Stimulated activated memory B cell treated with anti-CD40 and anti-IgM and Interleukin-4, amounts not matched to agents 10 μg/mL and 1 μg/mL and 100 μg/mL, for 72 hours (primary cell): ENCODE measurements around the gene SLC35F3.
"Not testable (repeated sequence)": the region's sequence is repeated elsewhere in the genome, so short reads cannot be mapped to it uniquely, and the experiment has no call there.

ENCODE experiments used
- ATAC-seq: fragments of 150-1000 bp; cut with Tn5 transposase; 2 replicates; pipeline ENCODE4 v1.10.0; 2021
- H3K27ac Mint-ChIP-seq: one replicate; pipeline ENCODE4 v1.8.0; 2022; ENCODE audit warnings: mild to moderate bottlenecking, mixed read lengths
- H3K27me3 Mint-ChIP-seq: one replicate; pipeline ENCODE4 v1.8.0; 2022; ENCODE audit warnings: mixed read lengths
- H3K36me3 Mint-ChIP-seq: one replicate; pipeline ENCODE4 v1.8.0; 2022; ENCODE audit warnings: mixed read lengths
- H3K4me1 Mint-ChIP-seq: one replicate; pipeline ENCODE4 v1.8.0; 2022; ENCODE audit warnings: mixed read lengths
- H3K4me3 Mint-ChIP-seq: one replicate; pipeline ENCODE4 v1.8.0; 2022; ENCODE audit warnings: mild to moderate bottlenecking, moderate library complexity, mixed read lengths
- H3K9me3 Mint-ChIP-seq: one replicate; pipeline ENCODE4 v1.8.0; 2022; ENCODE audit warnings: mixed read lengths

SLC35F3 gene

GRCh38 chr1:234169161-234169849, 264.8 kb downstream of the SLC35F3 start:
- H3K36me3 Mint-ChIP-seq, result no peaks in the 10 kb centered on the region
- no peak for ATAC-seq
- no peak overlapping the region for H3K4me3 Mint-ChIP-seq

GRCh38 chr1:234170067-234170466, 265.6 kb downstream of the SLC35F3 start:
- no peak overlapping the region for H3K4me3 Mint-ChIP-seq
- H3K4me1 Mint-ChIP-seq, result no peaks in the 10 kb centered on the region
- H3K36me3 Mint-ChIP-seq, result no peaks in the 10 kb centered on the region
- peaks cover 44% of the 10 kb centered on the region for H3K27me3 Mint-ChIP-seq
- H3K27ac Mint-ChIP-seq, result no peak overlapping the region
- ATAC-seq, result no peak
- no peaks in the 10 kb centered on the region for H3K9me3 Mint-ChIP-seq

More at GRCh38 chr1:234169161-234169849, 264.8 kb downstream of the SLC35F3 start:
- Mint-ChIP-seq H3K4me1 (peaks cover 3% of the 10 kb centered on the region), H3K27me3 (peaks cover 40% of the 10 kb centered on the region), H3K9me3 (no peaks in the 10 kb centered on the region), H3K27ac (no peak overlapping the region)

GRCh38 chr1:234170622-234171021, 266.1 kb downstream of the SLC35F3 start:
- no peaks in the 10 kb centered on the region for H3K9me3 Mint-ChIP-seq
- H3K27me3 Mint-ChIP-seq, result peaks cover 47% of the 10 kb centered on the region
- H3K27ac Mint-ChIP-seq, result no peak overlapping the region
- no peak overlapping the region for H3K4me3 Mint-ChIP-seq
- H3K4me1 Mint-ChIP-seq, result no peaks in the 10 kb centered on the region
- H3K36me3 Mint-ChIP-seq, result no peaks in the 10 kb centered on the region
- ATAC-seq, result no peak

- no peak for ATAC-seq
- Mint-ChIP-seq H3K27ac (no peak overlapping the region), H3K9me3 (peaks cover 6% of the 10 kb centered on the region), H3K36me3 (no peaks in the 10 kb centered on the region), H3K27me3 (peaks cover 57% of the 10 kb centered on the region), H3K4me3 (no peak overlapping the region), H3K4me1 (no peaks in the 10 kb centered on the region)
These were observed 269.5 kb downstream of the SLC35F3 start for GRCh38 chr1:234173968-234174367.

GRCh38 chr1:234175363-234175762, 270.9 kb downstream of the SLC35F3 start:
- Mint-ChIP-seq H3K36me3 (no peaks in the 10 kb centered on the region), H3K4me3 (no peak overlapping the region), H3K27me3 (peaks cover 48% of the 10 kb centered on the region), H3K4me1 (no peaks in the 10 kb centered on the region), H3K9me3 (peaks cover 6% of the 10 kb centered on the region), H3K27ac (no peak overlapping the region)
- no peak for ATAC-seq

- Mint-ChIP-seq H3K27ac (no peak overlapping the region), H3K36me3 (no peaks in the 10 kb centered on the region), H3K27me3 (peaks cover 43% of the 10 kb centered on the region), H3K4me3 (no peak overlapping the region), H3K4me1 (no peaks in the 10 kb centered on the region), H3K9me3 (peaks cover 6% of the 10 kb centered on the region)
- ATAC-seq, result no peak
These were observed 271.5 kb downstream of the SLC35F3 start for GRCh38 chr1:234176000-234176399.

- not testable (repeated sequence) for H3K36me3 Mint-ChIP-seq, H3K9me3 Mint-ChIP-seq, ATAC-seq, H3K4me3 Mint-ChIP-seq, H3K27ac Mint-ChIP-seq, H3K4me1 Mint-ChIP-seq
- H3K27me3 Mint-ChIP-seq, result peaks cover 43% of the 10 kb centered on the region
These were observed 272.4 kb downstream of the SLC35F3 start for GRCh38 chr1:234176847-234177246.

GRCh38 chr1:234185438-234185837, 281.0 kb downstream of the SLC35F3 start:
- H3K9me3 Mint-ChIP-seq, result peaks cover 9% of the 10 kb centered on the region
- no peak overlapping the region for H3K4me3 Mint-ChIP-seq
- no peaks in the 10 kb centered on the region for H3K4me1 Mint-ChIP-seq
- H3K36me3 Mint-ChIP-seq, result no peaks in the 10 kb centered on the region
- no peak overlapping the region for H3K27ac Mint-ChIP-seq
- peaks cover 63% of the 10 kb centered on the region for H3K27me3 Mint-ChIP-seq
- no peak for ATAC-seq

GRCh38 chr1:234186037-234186688, 281.7 kb downstream of the SLC35F3 start:
- Mint-ChIP-seq H3K36me3 (no peaks in the 10 kb centered on the region), H3K27me3 (peaks cover 68% of the 10 kb centered on the region), H3K27ac (no peak overlapping the region), H3K9me3 (peaks cover 12% of the 10 kb centered on the region), H3K4me1 (no peaks in the 10 kb centered on the region), H3K4me3 (no peak overlapping the region)
- no peak for ATAC-seq

- Mint-ChIP-seq H3K9me3 (peaks cover 22% of the 10 kb centered on the region), H3K36me3 (no peaks in the 10 kb centered on the region), H3K27me3 (peaks cover 64% of the 10 kb centered on the region), H3K4me3 (no peak overlapping the region), H3K4me1 (no peaks in the 10 kb centered on the region), H3K27ac (no peak overlapping the region)
- ATAC-seq, result no peak
These were observed 283.9 kb downstream of the SLC35F3 start for GRCh38 chr1:234188454-234188792.

GRCh38 chr1:234197839-234198238, 293.4 kb downstream of the SLC35F3 start:
- peaks cover 9% of the 10 kb centered on the region for H3K9me3 Mint-ChIP-seq
- no peaks in the 10 kb centered on the region for H3K4me1 Mint-ChIP-seq
- peaks cover 38% of the 10 kb centered on the region for H3K27me3 Mint-ChIP-seq
- no peaks in the 10 kb centered on the region for H3K36me3 Mint-ChIP-seq
- ATAC-seq, result no peak
- H3K27ac Mint-ChIP-seq, result no peak overlapping the region
- H3K4me3 Mint-ChIP-seq, result no peak overlapping the region

GRCh38 chr1:234199476-234200127, 295.1 kb downstream of the SLC35F3 start:
- Mint-ChIP-seq H3K9me3 (peaks cover 5% of the 10 kb centered on the region), H3K27ac (no peak overlapping the region), H3K4me3 (no peak overlapping the region), H3K4me1 (no peaks in the 10 kb centered on the region), H3K27me3 (peaks cover 38% of the 10 kb centered on the region), H3K36me3 (no peaks in the 10 kb centered on the region)
- ATAC-seq, result no peak

- no peaks in the 10 kb centered on the region for H3K36me3 Mint-ChIP-seq
- peaks cover 37% of the 10 kb centered on the region for H3K27me3 Mint-ChIP-seq
- no peak for ATAC-seq
- no peaks in the 10 kb centered on the region for H3K4me1 Mint-ChIP-seq
- H3K4me3 Mint-ChIP-seq, result no peak overlapping the region
- no peak overlapping the region for H3K27ac Mint-ChIP-seq
- H3K9me3 Mint-ChIP-seq, result no peaks in the 10 kb centered on the region
These were observed 296.1 kb downstream of the SLC35F3 start for GRCh38 chr1:234200566-234200965.

- Mint-ChIP-seq H3K4me3 (no peak overlapping the region), H3K9me3 (no peaks in the 10 kb centered on the region), H3K27ac (no peak overlapping the region), H3K36me3 (no peaks in the 10 kb centered on the region), H3K27me3 (peaks cover 26% of the 10 kb centered on the region), H3K4me1 (no peaks in the 10 kb centered on the region)
- no peak for ATAC-seq
These were observed 297.1 kb downstream of the SLC35F3 start for GRCh38 chr1:234201600-234201999.

- no peak for ATAC-seq
- peaks cover 18% of the 10 kb centered on the region for H3K27me3 Mint-ChIP-seq
- no peaks in the 10 kb centered on the region for H3K36me3 Mint-ChIP-seq
- H3K4me3 Mint-ChIP-seq, result no peak overlapping the region
- H3K4me1 Mint-ChIP-seq, result no peaks in the 10 kb centered on the region
- H3K9me3 Mint-ChIP-seq, result no peaks in the 10 kb centered on the region
- H3K27ac Mint-ChIP-seq, result no peak overlapping the region
These were observed 301.5 kb downstream of the SLC35F3 start for GRCh38 chr1:234205966-234206365.
